Spleen (tissue), 7 donors: ENCODE measurements around the gene ANKRD16.

Experiments used
- POLR2A ChIP-seq, 3 donors: fragments of 450-650 bp; IDR thresholded peaks; one replicate each; pipeline ENCODE4 v1.5.1; 2017; ENCODE audit warnings: antibody characterized with exemption in 3 of 3, mild to moderate bottlenecking in 1 of 3
- TF ChIP-seq, protein P1 (sequence below), 11 experiments: fragments of 200-600 bp in 7 of 11; fragments of 450-650 bp in 4 of 11; sonication (generic) in 4 of 11; IDR thresholded peaks in 8 of 11; conservative IDR thresholded peaks in 3 of 11; 1 replicate in 7 of 11; 2 replicates in 4 of 11; pipeline versions ENCODE4 v1.4.0 to v1.8.0; 2016 to 2021; ENCODE audit warnings: antibody characterized with exemption in 11 of 11, inconsistent platforms in 4 of 11, mild to moderate bottlenecking in 1 of 11
- donor health status: DM: no; HTN: no; CAD: no; lungs with moderate emphysema.
- donor health status: DM: no; HTN: no; CAD: no.
- donor health status: DM: no; HTN: no; CAD: no.

DNA sequence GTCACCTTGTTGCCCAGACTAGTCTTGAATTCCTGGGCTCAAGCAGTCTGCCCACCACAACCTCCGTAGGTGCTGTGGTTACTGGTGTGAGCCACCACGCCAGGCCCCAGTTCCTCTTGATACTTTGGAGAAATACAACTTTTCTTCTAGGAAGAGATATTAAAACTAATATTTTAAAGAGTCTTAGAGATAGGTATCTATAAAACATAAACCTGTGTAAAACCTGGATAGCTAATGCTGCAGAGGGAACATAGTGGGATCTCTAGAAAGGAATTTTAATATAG lies 71.7 kb downstream of the ANKRD16 start:
- TF ChIP-seq, protein P1, sequence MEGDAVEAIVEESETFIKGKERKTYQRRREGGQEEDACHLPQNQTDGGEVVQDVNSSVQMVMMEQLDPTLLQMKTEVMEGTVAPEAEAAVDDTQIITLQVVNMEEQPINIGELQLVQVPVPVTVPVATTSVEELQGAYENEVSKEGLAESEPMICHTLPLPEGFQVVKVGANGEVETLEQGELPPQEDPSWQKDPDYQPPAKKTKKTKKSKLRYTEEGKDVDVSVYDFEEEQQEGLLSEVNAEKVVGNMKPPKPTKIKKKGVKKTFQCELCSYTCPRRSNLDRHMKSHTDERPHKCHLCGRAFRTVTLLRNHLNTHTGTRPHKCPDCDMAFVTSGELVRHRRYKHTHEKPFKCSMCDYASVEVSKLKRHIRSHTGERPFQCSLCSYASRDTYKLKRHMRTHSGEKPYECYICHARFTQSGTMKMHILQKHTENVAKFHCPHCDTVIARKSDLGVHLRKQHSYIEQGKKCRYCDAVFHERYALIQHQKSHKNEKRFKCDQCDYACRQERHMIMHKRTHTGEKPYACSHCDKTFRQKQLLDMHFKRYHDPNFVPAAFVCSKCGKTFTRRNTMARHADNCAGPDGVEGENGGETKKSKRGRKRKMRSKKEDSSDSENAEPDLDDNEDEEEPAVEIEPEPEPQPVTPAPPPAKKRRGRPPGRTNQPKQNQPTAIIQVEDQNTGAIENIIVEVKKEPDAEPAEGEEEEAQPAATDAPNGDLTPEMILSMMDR (IDR thresholded peaks at IDR 0.05 in 8 of 11, conservative IDR thresholded peaks at IDR 0.05 in 3 of 11) = no peak
- TF ChIP-seq POLR2A (IDR thresholded peaks at IDR 0.05) = no peak
